Immature natural killer cell (primary cell): ENCODE measurements around the gene TLCD4. TPM values are rescaled to one million over a fixed set of nuclear protein-coding genes. Genes with fewer than 3 reads are reported as not detected.
A peak's percentile ranks its signal among the peaks of the same experiment; 100 is the strongest.

Experiments used
- DNase-seq, 3 donors: peaks; one replicate each; pipeline ENCODE4 v3.0.0; 2022; ENCODE audit warnings: mixed read lengths in 1 of 3
- H3K27ac Mint-ChIP-seq, 6 donors: one replicate each; pipeline ENCODE4 v1.8.0; 2020; ENCODE audit warnings: mixed read lengths in 6 of 6, mild to moderate bottlenecking in 5 of 6, inconsistent platforms in 4 of 6, moderate library complexity in 3 of 6
- H3K27me3 Mint-ChIP-seq, 3 donors: one replicate each; pipeline ENCODE4 v1.8.0; 2020 to 2021; ENCODE audit warnings: low read depth in 3 of 3, mild to moderate bottlenecking in 3 of 3, mixed read lengths in 3 of 3, moderate library complexity in 3 of 3, inconsistent platforms in 1 of 3
- H3K36me3 Mint-ChIP-seq, 3 donors: one replicate each; pipeline ENCODE4 v1.8.0; 2020; ENCODE audit warnings: mixed read lengths in 3 of 3, inconsistent platforms in 2 of 3, mild to moderate bottlenecking in 2 of 3
- H3K4me1 Mint-ChIP-seq, 2 donors: one replicate each; pipeline ENCODE4 v1.8.0; 2020; ENCODE audit warnings: inconsistent platforms in 2 of 2, mild to moderate bottlenecking in 2 of 2, mixed read lengths in 2 of 2, moderate library complexity in 1 of 2
- H3K4me3 Mint-ChIP-seq, 5 donors: one replicate each; pipeline ENCODE4 v1.8.0; 2020; ENCODE audit warnings: mild to moderate bottlenecking in 5 of 5, mixed read lengths in 5 of 5, inconsistent platforms in 3 of 5, moderate library complexity in 3 of 5
- H3K9me3 Mint-ChIP-seq, 6 donors: one replicate each; pipeline ENCODE4 v1.8.0; 2020; ENCODE audit warnings: mild to moderate bottlenecking in 6 of 6, mixed read lengths in 6 of 6, inconsistent platforms in 4 of 6, moderate library complexity in 3 of 6
- polyA plus RNA-seq, 3 donors: library from polyadenylated mRNA; unstranded; fragments of 300-500 nt; fragmentation: Illumina TruSeq; gene quantifications; one replicate each; pipeline ENCODE4 v1.2.3, GENCODE V29; 2021

The TLCD4 gene
- polyA plus RNA-seq, 3 donors from 2014 or later, result not detected

DNA sequence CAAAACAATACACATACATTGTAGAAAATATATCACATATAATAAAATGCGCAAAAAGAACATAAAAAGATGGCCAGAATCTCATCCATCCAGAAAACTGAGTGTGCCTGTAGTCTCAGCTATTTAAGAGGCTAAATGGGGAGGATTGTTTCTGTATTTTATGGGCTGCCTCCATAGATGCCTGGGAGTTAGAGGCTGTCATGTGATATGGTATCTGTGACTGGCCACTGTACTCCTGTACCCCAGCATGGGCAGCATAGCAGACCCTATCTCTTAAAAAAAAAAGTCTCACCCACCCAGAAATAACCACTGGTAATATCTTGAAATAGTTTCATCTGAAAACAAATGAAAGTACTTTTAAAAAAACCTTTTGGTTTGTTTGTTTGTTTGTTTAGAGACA lies 3.5 kb upstream of the TLCD4 start:
- peaks cover 14 to 32% (median 15%) of the 10 kb centered on the region in 3 donors for H3K27me3 Mint-ChIP-seq
- DNase-seq, result no peak
- H3K36me3 Mint-ChIP-seq, result no peaks in the 10 kb centered on the region
- peaks cover 14 to 18% of the 10 kb centered on the region in 2 donors for H3K4me1 Mint-ChIP-seq
- H3K27ac Mint-ChIP-seq, result no peak overlapping the region
- no peaks in the 10 kb centered on the region for H3K9me3 Mint-ChIP-seq
- no peak overlapping the region for H3K4me3 Mint-ChIP-seq

DNA sequence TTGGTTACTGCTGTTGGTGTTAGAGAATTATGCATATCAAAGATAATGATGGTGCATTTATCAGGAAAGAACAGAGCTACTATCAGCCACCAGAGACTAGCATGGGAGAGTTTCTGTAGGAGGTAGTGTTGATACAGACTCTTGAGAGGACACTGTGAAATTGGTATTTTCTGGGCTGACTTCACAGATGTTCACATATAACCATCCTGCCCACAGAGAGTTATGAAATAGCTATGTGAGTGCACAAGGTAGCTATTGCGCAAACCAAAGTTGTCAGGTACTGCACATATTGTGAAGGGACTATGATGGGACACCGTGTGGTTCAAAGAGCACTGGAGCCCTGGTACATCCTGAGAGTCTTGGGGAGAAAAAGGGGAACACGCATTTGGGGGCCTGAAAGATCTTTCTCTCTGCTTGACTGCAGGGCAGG lies 1.4 kb upstream of the TLCD4 start:
- no peaks in the 10 kb centered on the region for H3K36me3 Mint-ChIP-seq
- no peak for DNase-seq

DNA sequence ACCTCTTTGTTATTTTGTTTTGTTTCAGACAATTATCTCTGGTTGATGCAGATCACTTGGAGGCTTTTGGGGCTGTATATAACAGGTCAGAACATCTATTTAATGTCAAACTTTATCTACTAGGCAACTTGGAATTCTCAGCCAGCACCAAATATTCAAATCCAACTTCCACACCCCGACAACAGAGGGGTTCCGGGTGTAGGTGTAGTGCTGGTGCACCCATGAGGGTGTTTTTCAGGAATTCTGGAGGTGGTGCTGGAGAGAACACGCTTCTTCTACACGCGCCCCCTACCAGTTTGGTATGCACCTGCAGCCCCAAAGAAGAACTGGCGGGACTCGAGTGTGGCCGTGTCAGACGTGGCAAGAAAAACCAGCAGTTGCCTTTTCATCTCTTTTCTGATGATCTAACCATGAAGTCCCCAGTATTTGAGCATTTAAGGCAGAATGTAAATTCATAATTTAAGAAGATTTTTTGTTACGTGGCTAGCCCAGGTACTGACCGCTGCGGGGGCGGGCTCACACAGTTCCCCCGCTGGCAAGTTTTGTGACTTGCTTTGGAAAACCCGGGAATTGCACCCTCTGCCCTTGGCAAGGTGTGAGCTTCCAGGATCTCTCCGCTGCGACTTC lies 462 bp upstream of the TLCD4 start:
- peaks cover 13 to 41% (median 22%) of the 10 kb centered on the region in 3 donors for H3K27me3 Mint-ChIP-seq
- peaks cover 16 to 22% of the 10 kb centered on the region in 2 donors for H3K4me1 Mint-ChIP-seq
- no peaks in the 10 kb centered on the region for H3K36me3 Mint-ChIP-seq
- peak in 2 of 3 donors; percentile 6 to 7 for DNase-seq
- H3K9me3 Mint-ChIP-seq, result no peaks in the 10 kb centered on the region
- no peak overlapping the region for H3K27ac Mint-ChIP-seq
- H3K4me3 Mint-ChIP-seq, result peak overlapping the region; percentile 78 to 89 (median 85)

More for the DNA sequence above, 1.4 kb upstream of the TLCD4 start:
- Mint-ChIP-seq H3K4me1 (peaks cover 16 to 22% of the 10 kb centered on the region in 2 donors), H3K4me3 (peak overlapping the region in 3 of 5 donors; percentile 5 to 38 (median 29)), H3K27me3 (peaks cover 17 to 43% (median 20%) of the 10 kb centered on the region in 3 donors), H3K9me3 (no peaks in the 10 kb centered on the region), H3K27ac (no peak overlapping the region)

DNA sequence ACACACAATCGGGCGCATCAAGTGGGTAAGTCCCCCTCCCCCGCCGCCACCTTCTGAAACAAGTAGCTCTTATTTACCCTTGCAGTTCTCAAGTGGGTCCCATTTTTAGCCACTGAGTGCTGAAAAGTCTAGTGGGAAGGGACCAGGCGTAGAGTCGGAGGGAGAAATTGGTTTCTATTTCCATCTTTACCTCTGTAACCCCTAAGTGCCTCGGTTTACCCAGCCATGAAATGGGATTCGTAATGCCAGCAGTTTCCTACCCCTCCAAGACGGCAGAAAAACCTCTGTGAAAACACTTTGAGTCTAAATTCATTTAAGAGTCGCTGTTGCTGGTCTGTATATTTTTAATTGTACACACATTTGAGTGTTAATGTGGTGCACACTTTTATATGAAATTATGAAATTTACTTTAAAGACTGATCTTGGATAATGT lies 928 bp downstream of the TLCD4 start:
- Mint-ChIP-seq H3K36me3 (no peaks in the 10 kb centered on the region), H3K27me3 (peaks cover 12 to 37% (median 22%) of the 10 kb centered on the region in 3 donors), H3K9me3 (no peaks in the 10 kb centered on the region), H3K27ac (no peak overlapping the region), H3K4me3 (peak overlapping the region; percentile 74 to 80 (median 78)), H3K4me1 (peaks cover 16 to 22% of the 10 kb centered on the region in 2 donors)
- no peak for DNase-seq

DNA sequence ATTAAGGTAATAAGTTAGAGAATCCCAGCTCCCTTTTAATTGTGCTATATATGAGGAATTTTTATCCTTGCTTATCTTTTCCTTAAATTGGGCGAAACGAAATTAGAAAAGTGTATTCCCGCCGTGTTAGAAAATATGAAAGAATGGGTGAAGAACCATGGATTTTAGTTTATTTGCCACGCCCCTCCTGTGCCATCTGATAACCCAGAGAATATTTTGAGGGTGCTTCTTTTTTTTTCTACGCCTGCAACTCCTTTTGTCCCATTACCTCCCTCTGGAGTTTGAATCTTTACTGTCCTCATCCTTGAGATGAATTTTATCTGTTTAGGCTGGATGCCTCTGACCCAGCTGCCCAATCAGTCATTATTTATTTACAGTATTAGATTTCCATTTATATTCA lies 1.6 kb downstream of the TLCD4 start:
- no peak for DNase-seq
- no peaks in the 10 kb centered on the region for H3K36me3 Mint-ChIP-seq
- peaks cover 12 to 37% (median 16%) of the 10 kb centered on the region in 3 donors for H3K27me3 Mint-ChIP-seq
- no peaks in the 10 kb centered on the region for H3K9me3 Mint-ChIP-seq
- peak overlapping the region; percentile 51 to 80 (median 74) for H3K4me3 Mint-ChIP-seq
- H3K4me1 Mint-ChIP-seq, result peaks cover 16 to 22% of the 10 kb centered on the region in 2 donors
- H3K27ac Mint-ChIP-seq, result no peak overlapping the region

DNA sequence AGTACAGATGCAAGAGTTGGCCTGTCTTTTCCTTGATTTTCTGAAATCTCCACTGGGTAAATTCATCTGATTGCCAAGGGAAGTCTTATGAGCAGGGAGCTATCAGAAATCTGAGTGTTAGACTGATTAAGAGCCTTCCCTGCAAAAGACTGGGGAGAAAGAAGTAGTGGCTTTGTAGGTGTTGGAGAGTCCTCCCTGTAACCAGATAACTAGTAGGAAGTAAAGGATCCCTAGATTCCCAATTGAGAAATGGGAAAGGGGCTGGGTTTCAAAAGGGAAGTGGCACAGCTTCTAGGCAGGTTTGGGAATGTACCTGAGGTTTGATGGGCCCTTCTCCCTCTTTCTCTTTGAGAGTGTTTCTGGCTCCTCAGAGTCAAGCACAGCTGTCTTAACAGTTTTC lies 2.1 kb downstream of the TLCD4 start:
- H3K36me3 Mint-ChIP-seq, result no peaks in the 10 kb centered on the region
- H3K27ac Mint-ChIP-seq, result no peak overlapping the region
- H3K9me3 Mint-ChIP-seq, result no peaks in the 10 kb centered on the region
- peaks cover 16 to 22% of the 10 kb centered on the region in 2 donors for H3K4me1 Mint-ChIP-seq
- H3K27me3 Mint-ChIP-seq, result peaks cover 12 to 37% (median 19%) of the 10 kb centered on the region in 3 donors
- no peak overlapping the region for H3K4me3 Mint-ChIP-seq
- no peak for DNase-seq

DNA sequence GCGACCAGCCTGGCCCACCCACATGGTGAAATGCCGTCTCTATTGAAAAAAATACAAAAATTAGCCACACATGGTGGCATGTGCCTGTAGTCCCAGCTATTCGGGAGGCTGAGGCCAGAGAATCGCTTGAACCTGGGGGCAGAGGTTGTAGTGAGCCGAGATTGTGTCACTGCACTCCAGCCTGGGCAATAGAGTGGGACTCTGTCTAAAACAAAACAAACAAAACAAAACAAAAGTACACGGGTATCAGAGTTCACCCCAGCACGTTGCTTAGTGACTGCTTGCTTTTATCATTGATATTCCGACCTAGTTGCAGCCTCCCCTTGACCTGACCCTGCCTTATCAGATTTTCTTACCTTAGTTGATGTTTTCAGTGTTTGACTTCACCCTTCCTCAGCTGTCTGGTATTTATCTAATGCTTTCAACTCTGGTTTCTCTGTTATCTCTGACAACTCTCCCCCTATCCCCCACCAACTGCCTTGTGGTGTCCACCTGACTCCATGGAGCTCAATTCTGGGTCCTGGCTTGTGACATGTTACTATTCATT lies 5.1 kb downstream of the TLCD4 start:
- Mint-ChIP-seq H3K9me3 (no peaks in the 10 kb centered on the region), H3K36me3 (no peaks in the 10 kb centered on the region), H3K27me3 (peaks cover 11 to 22% (median 17%) of the 10 kb centered on the region in 3 donors), H3K4me1 (peaks cover 9 to 13% of the 10 kb centered on the region in 2 donors), H3K4me3 (no peak overlapping the region), H3K27ac (no peak overlapping the region)
- DNase-seq, result no peak

DNA sequence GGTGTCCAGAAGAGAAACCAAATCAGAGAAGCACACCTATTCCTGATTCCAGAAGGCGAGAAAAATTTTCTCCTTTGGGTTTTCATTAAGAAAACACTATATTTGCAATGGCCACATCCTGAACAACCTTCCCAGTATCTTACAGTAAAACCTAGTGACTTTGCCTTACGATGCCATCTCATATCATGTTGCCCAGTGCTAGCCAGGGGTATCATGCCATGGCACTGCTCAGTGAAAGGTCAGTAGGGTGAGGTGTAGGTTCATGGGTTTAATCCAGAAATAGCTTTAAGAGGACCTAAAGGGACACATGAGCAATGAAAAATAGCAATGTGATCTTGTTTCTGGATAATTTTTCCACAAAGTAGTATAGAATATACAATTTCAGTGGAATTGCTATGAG lies 7.2 kb downstream of the TLCD4 start:
- Mint-ChIP-seq H3K36me3 (no peaks in the 10 kb centered on the region), H3K9me3 (no peaks in the 10 kb centered on the region), H3K27me3 (peaks cover 7 to 14% (median 11%) of the 10 kb centered on the region in 3 donors), H3K4me3 (no peak overlapping the region), H3K4me1 (no peaks in the 10 kb centered on the region), H3K27ac (no peak overlapping the region)
- DNase-seq, result no peak

DNA sequence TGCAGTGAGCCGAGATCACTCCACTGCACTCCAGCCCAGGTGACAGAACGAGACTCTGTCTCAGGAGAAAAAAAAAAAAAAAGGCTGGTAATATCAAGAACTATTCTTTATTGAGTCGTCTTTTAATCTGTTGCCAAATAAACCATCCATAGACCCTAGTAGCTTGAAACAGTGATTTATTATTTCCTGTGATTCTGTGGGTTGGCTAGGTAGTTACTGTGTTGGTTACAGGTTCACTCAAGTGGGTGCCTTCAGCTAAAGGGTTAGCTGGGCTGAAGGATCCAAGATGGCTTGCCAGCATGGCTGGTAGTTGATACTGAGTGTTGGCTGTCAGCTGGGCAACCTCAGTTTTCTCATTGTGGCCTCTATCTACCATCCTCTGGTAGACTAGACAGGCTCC lies 9.2 kb downstream of the TLCD4 start:
- Mint-ChIP-seq H3K9me3 (no peaks in the 10 kb centered on the region), H3K27me3 (peaks cover 3 to 8% (median 6%) of the 10 kb centered on the region in 3 donors), H3K4me3 (no peak overlapping the region), H3K27ac (no peak overlapping the region), H3K36me3 (no peaks in the 10 kb centered on the region), H3K4me1 (no peaks in the 10 kb centered on the region)
- DNase-seq, result no peak

DNA sequence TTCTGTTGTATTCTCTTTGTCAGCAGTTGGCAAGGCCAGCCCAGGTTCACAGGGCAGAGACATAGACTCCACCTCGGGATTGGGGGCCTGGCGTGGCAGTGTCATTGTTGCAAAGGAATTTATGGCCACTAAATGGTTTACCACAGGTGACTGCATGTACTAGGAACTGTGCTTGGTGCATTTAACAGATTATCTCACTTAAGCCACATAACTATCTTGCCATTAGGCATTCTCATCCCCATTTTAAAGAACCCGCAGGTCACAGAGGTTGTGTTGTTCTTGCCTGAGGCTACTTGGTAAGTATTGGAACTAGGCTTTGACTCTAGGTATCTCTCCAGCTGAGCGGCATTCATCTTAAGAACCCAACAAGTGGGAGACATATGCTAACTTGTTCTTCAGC lies 9.7 kb downstream of the TLCD4 start:
- Mint-ChIP-seq H3K27me3 (peaks cover 5 to 8% (median 6%) of the 10 kb centered on the region in 3 donors), H3K36me3 (no peaks in the 10 kb centered on the region), H3K9me3 (no peaks in the 10 kb centered on the region), H3K4me1 (no peaks in the 10 kb centered on the region), H3K4me3 (no peak overlapping the region), H3K27ac (no peak overlapping the region)
- DNase-seq, result no peak

DNA sequence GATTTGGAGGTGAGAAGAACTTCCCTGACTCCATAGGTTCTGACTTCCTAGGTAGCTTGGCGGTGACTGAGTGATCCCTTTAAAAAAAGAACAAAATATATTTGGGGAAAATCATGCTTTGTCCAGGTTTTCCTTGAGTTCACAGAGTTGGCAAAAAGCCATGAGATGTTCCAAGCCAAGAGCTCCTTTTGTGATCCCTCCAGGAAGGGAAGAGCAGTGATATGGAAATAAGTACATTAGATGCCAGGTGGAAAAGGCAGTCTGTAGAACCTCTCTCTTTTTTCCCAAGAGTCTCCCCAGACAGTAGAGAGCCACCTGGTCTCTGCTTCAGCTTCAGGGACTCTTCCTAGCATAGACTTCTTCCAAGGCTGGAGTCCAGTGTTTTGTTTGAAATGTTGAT lies 10.2 kb downstream of the TLCD4 start:
- Mint-ChIP-seq H3K4me3 (no peak overlapping the region), H3K27ac (no peak overlapping the region), H3K27me3 (peaks cover 5 to 8% (median 6%) of the 10 kb centered on the region in 3 donors), H3K36me3 (no peaks in the 10 kb centered on the region), H3K9me3 (no peaks in the 10 kb centered on the region), H3K4me1 (no peaks in the 10 kb centered on the region)
- no peak for DNase-seq

DNA sequence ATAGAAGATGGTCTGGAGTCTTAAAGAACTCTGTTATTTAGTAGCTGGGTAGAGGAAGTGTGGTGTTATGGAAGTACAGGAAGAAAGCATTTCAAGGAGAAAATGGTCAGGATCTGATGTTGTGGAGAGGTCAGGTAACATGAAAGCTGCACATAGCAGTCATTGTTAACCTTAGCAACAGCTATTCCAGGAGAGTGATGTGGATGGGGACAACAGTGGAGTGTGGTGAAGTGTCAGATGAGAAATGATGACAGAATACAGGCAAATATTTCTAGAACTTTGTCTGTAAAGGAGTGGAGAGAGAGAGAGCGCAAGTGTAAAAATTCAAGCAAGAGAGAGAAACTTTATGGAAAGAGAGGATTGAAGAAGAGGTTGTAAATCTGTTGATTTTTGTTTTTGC lies 15.6 kb downstream of the TLCD4 start:
- Mint-ChIP-seq H3K36me3 (no peaks in the 10 kb centered on the region), H3K4me1 (no peaks in the 10 kb centered on the region), H3K27me3 (peaks cover 3 to 9% (median 4%) of the 10 kb centered on the region in 3 donors), H3K4me3 (no peak overlapping the region), H3K9me3 (no peaks in the 10 kb centered on the region), H3K27ac (no peak overlapping the region)
- DNase-seq, result no peak

DNA sequence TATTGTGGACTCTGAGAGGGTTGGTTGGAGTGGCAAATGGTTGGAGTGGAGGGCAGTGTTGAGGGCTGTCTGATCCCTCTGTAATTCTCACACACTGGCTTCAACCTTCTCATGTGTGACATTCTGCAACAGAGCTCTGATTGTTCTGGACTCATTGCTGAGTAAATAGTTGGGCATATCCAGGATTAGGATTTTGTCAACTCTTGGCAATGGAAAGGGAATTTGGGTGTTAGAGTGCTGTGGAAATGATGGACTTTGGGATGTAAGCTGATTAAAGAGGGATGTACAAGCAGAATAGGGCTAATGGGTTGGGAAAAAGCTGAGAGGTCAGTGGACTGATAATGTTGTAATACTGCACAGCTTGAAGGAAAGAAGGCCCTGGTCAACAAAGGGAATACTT lies 16.5 kb downstream of the TLCD4 start:
- DNase-seq, result no peak
- Mint-ChIP-seq H3K36me3 (no peaks in the 10 kb centered on the region), H3K9me3 (no peaks in the 10 kb centered on the region), H3K4me3 (no peak overlapping the region), H3K27me3 (peaks cover 3 to 5% (median 4%) of the 10 kb centered on the region in 3 donors), H3K4me1 (no peaks in the 10 kb centered on the region), H3K27ac (no peak overlapping the region)

DNA sequence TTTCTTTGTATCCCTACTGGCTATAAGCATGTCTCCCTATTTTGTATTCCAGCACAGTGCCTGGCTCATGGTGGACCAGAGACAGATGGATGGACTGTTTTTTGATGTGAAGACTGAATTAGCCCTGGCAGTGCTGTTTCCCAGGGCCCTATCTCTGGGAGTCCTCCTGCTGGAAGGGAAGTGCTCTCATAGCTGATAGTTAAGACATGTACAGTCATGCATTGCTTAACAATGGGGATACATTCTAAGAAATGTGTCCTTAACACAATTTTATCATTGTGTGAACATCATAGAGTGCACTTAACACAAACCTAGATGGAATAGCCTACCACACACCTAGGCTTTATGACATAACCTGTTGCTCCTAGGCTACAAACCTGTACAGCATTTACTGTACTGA lies 21.1 kb downstream of the TLCD4 start:
- DNase-seq, result no peak
- no peaks in the 10 kb centered on the region for H3K36me3 Mint-ChIP-seq
- H3K4me1 Mint-ChIP-seq, result no peaks in the 10 kb centered on the region
- H3K27me3 Mint-ChIP-seq, result peaks cover 1 to 4% (median 2%) of the 10 kb centered on the region in 3 donors
- no peak overlapping the region for H3K4me3 Mint-ChIP-seq
- no peak overlapping the region for H3K27ac Mint-ChIP-seq
- no peaks in the 10 kb centered on the region for H3K9me3 Mint-ChIP-seq

DNA sequence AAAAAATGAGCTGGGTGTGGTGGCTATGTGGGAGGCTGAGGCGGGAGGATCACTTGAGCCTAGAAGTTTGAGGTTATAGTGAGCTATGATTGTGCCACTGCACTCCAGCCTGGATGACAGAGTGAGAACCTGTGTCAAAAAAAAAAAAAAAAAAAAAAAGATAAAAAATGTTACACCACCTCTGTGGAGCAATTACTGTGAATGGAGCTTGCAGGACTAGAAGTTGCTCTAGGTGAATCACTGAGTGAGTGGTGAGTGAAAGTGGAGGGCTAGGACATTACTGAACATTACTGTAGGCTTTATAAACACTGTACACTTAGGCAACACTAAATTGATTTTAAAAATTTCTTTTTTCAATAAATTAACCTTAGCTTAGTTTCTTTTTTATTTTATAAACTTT lies 21.9 kb downstream of the TLCD4 start:
- no peak for DNase-seq
- Mint-ChIP-seq H3K4me1 (no peaks in the 10 kb centered on the region), H3K9me3 (no peaks in the 10 kb centered on the region), H3K27ac (no peak overlapping the region), H3K27me3 (peaks cover 1 to 4% (median 2%) of the 10 kb centered on the region in 3 donors), H3K36me3 (no peaks in the 10 kb centered on the region), H3K4me3 (no peak overlapping the region)
